Caco-2 (cell line): ENCODE data around the gene TWIST1. TPM values are rescaled to one million over a fixed set of nuclear protein-coding genes. Genes with fewer than 3 reads are reported as not detected.

Experiments used
- BruUV-seq: library from RNA; stranded (reverse); fragments of 400-500 nt; replicated peaks from 2 replicates; lab custom pipeline; 2021; lab: Mats Ljungman, UMichigan
- CTCF ChIA-PET: fragments of 300-600 bp; sonication (Branson Sonifier 250); formaldehyde crosslinking; loops from one replicate; lab custom pipeline; 2022; ENCODE audit warnings: antibody characterized with exemption; lab: Charles Lee
- POLR2A ChIA-PET: fragments of 300-600 bp; sonication (Branson Sonifier 250); formaldehyde crosslinking; loops from one replicate; lab custom pipeline; 2022; ENCODE audit warnings: antibody characterized with exemption; lab: Charles Lee
- DNase-seq, 2 experiments: peaks; one replicate each; pipeline versions ENCODE4 v3.0.0 to v3.0.0-alpha.2; 2020 to 2022
- H3K27me3 ChIP-seq: replicated peaks from 2 replicates; pipeline ENCODE4 v1.6.0; 2011; ENCODE audit warnings: low read length; ENCODE audit not compliant: control insufficient read depth, insufficient read depth
- H3K36me3 ChIP-seq: 2 replicates; pipeline ENCODE4 v1.5.1; 2011; ENCODE audit warnings: low read length; ENCODE audit not compliant: control insufficient read depth, insufficient read depth
- H3K4me1 ChIP-seq: fragments of 250-450 bp; sonication (Bioruptor Pico); 2 replicates; pipeline ENCODE4 v1.5.1; 2020; ENCODE audit warnings: mild to moderate bottlenecking
- H3K4me3 ChIP-seq: 2 replicates; pipeline ENCODE4 v1.5.1; 2011; ENCODE audit warnings: low read depth, mild to moderate bottlenecking, control low read depth, low read length
- H3K9me3 ChIP-seq: fragments of 250-450 bp; sonication (Bioruptor Pico); 2 replicates; pipeline ENCODE4 v1.5.1; 2020; ENCODE audit warnings: mild to moderate bottlenecking, moderate library complexity
- H3K27ac Mint-ChIP-seq: one replicate; pipeline ENCODE4 v1.8.0; 2022; ENCODE audit warnings: mixed read lengths; ENCODE audit not compliant: unreplicated experiment
- H3K27me3 Mint-ChIP-seq: one replicate; pipeline ENCODE4 v1.8.0; 2022; ENCODE audit warnings: mixed read lengths; ENCODE audit not compliant: insufficient read depth, unreplicated experiment
- H3K36me3 Mint-ChIP-seq: one replicate; pipeline ENCODE4 v1.8.0; 2022; ENCODE audit warnings: mild to moderate bottlenecking, mixed read lengths; ENCODE audit not compliant: insufficient read depth, unreplicated experiment
- H3K4me1 Mint-ChIP-seq: one replicate; pipeline ENCODE4 v1.8.0; 2022; ENCODE audit warnings: low read depth, mixed read lengths; ENCODE audit not compliant: unreplicated experiment
- H3K4me3 Mint-ChIP-seq: one replicate; pipeline ENCODE4 v1.8.0; 2022; ENCODE audit warnings: mild to moderate bottlenecking, moderate library complexity, mixed read lengths; ENCODE audit not compliant: unreplicated experiment
- H3K9me3 Mint-ChIP-seq: one replicate; pipeline ENCODE4 v1.8.0; 2022; ENCODE audit warnings: mixed read lengths; ENCODE audit not compliant: unreplicated experiment
- intact Hi-C: fragments of 100-400 bp; cut with micrococcal nuclease; formaldehyde crosslinking; loops from one replicate; pipeline ENCODE4 v1.10.0; 2022; ENCODE audit not compliant: unreplicated experiment
- total RNA-seq: library from RNA; stranded (reverse); gene quantifications from 2 replicates; pipeline ENCODE4 v1.2.3, GENCODE V29; 2022
- TF ChIP-seq, protein P1 (sequence below), 2 experiments: fragments of 200-600 bp in 1 of 2; IDR thresholded peaks; 1 replicate in 1 of 2; 2 replicates in 1 of 2; pipeline versions ENCODE4 v1.5.1 to v1.8.0; 2011 to 2022; ENCODE audit warnings: antibody characterized with exemption in 1 of 2, control low read depth in 1 of 2, inconsistent platforms in 1 of 2, low read depth in 1 of 2, low read length in 1 of 2, mild to moderate bottlenecking in 1 of 2, moderate library complexity in 1 of 2; ENCODE audit not compliant: insufficient read depth in 1 of 2, severe bottlenecking in 1 of 2, unreplicated experiment in 1 of 2

TWIST1 gene
- total RNA-seq, 1 experiment from 2014 or later, result not detected

DNA sequence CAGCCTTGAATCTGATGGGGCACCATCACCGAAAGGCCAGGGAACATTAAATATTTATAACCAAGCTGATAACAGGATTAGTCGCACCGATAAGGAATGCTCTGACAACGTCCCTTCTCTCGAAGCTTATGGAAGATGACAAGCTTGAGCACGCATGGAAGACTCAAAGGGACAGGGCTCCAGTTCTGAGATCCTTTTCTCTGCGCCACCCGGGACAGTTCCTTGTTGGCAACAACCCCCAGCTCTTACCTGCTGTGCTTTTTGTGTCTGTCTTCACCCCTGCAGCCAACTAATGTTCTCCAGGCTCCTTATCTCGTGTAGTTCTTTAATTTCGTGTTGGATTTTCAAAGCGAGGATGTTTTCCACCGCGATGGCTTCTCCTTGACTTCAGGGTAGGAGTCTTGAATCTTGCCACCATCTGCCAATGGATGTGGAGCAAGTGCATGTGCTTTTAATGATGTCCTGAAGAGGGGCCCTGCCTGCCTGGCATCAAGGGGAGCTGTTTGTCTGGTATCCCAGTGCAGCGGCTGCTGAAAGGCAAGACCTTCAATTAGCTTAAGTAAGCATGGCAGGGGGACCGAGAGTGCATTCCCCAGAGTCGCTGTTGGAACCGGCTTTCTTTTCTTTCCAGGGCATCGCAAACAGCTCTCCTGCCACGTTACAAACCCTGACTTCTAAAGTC, 28.1 kb upstream of the TWIST1 start:
- H3K27me3 Mint-ChIP-seq, result peaks cover 5% of the 10 kb centered on the region

DNA sequence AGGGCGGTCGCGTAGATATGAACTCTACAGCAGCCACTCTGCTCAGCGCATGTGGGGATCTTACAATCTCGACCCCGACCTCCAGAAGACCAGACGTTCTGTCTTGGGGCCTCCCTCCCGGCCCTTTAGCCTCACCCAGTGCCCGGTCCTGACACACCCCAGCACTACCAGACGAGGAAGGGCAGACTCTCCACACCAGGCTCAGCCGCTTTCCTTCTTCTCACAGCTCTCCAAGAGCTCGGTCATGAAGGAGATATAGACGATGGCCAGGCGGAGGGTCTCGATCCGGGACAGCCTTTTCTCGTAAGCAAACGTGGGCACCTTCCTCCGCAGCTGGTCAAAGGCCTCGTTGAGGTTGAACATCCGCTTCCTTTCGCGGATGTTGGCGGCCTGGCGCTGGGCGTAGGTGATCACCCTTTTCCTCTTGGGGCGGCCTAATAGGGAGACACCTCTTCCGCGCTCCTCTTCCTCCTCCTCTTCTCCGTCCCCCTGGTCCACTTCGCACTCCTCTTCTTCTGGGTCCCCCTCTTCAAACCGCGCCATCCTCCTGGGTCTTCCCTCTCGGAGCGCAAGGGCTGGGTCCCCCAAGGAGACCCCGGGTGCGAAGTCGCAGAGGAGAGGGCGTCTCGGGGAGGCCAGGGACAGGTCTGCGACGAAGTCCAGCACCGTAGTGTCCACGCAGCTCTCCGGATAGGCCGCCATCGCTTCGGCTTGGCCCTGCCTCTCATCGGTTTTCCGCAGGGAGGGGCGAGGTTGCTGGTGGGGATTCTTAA, 27.4 kb upstream of the TWIST1 start, which contains the start of gene FERD3L:
Gene FERD3L (minus strand): TSS at position 761 of the 773 bp plus-strand sequence. CDS start 59 bp downstream, at position 702.
- TF ChIP-seq, protein P1, sequence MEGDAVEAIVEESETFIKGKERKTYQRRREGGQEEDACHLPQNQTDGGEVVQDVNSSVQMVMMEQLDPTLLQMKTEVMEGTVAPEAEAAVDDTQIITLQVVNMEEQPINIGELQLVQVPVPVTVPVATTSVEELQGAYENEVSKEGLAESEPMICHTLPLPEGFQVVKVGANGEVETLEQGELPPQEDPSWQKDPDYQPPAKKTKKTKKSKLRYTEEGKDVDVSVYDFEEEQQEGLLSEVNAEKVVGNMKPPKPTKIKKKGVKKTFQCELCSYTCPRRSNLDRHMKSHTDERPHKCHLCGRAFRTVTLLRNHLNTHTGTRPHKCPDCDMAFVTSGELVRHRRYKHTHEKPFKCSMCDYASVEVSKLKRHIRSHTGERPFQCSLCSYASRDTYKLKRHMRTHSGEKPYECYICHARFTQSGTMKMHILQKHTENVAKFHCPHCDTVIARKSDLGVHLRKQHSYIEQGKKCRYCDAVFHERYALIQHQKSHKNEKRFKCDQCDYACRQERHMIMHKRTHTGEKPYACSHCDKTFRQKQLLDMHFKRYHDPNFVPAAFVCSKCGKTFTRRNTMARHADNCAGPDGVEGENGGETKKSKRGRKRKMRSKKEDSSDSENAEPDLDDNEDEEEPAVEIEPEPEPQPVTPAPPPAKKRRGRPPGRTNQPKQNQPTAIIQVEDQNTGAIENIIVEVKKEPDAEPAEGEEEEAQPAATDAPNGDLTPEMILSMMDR (IDR thresholded peaks at IDR 0.05; ENCODE audit: insufficient read depth in 1 of 2, low read depth in 1 of 2, low read length in 1 of 2, severe bottlenecking in 1 of 2, unreplicated experiment in 1 of 2), result no peak
- intact Hi-C loops, result no loop called here
- ChIA-PET CTCF (no interaction called here), POLR2A (no interaction called here)
- Histone ChIP-seq H3K36me3 (no peaks in the 10 kb centered on the region), H3K4me3 (no peak within 1 kb of the TSS), H3K9me3 (no peaks in the 10 kb centered on the region), H3K4me1 (no peaks in the 10 kb centered on the region), H3K27me3 (no peaks in the 10 kb centered on the region)
- no peaks in the 10 kb centered on the region for H3K9me3 Mint-ChIP-seq
- peaks cover 5% of the 10 kb centered on the region for H3K27me3 Mint-ChIP-seq
- BruUV-seq, result no TSS peak
- no peak for DNase-seq
- no peak within 1 kb of the TSS for H3K4me3 Mint-ChIP-seq
- no peaks in the 10 kb centered on the region for H3K4me1 Mint-ChIP-seq
- H3K27ac Mint-ChIP-seq, result no peak within 1 kb of the TSS
- no peaks in the 10 kb centered on the region for H3K36me3 Mint-ChIP-seq

More for the DNA sequence above, 28.1 kb upstream of the TWIST1 start:
- TF ChIP-seq, protein P1 (IDR thresholded peaks at IDR 0.05; ENCODE audit: insufficient read depth in 1 of 2, low read depth in 1 of 2, low read length in 1 of 2, severe bottlenecking in 1 of 2, unreplicated experiment in 1 of 2), result no peak
- intact Hi-C loops, result no loop called here
- H3K4me3 ChIP-seq, result no peak overlapping the region
- H3K4me1 Mint-ChIP-seq, result no peaks in the 10 kb centered on the region
- H3K9me3 ChIP-seq, result no peaks in the 10 kb centered on the region
- no peaks in the 10 kb centered on the region for H3K4me1 ChIP-seq
- H3K27ac Mint-ChIP-seq, result no peak overlapping the region
- H3K27me3 ChIP-seq, result no peaks in the 10 kb centered on the region
- H3K36me3 Mint-ChIP-seq, result no peaks in the 10 kb centered on the region
- BruUV-seq, result no TSS peak
- H3K36me3 ChIP-seq, result no peaks in the 10 kb centered on the region
- no peaks in the 10 kb centered on the region for H3K9me3 Mint-ChIP-seq
- no peak for DNase-seq
- ChIA-PET CTCF (no interaction called here), POLR2A (no interaction called here)
- H3K4me3 Mint-ChIP-seq, result no peak overlapping the region

GRCh38 chr7:19143881-19144574, 26.6 kb upstream of the TWIST1 start:
- H3K36me3 ChIP-seq, result no peaks in the 10 kb centered on the region
- no peaks in the 10 kb centered on the region for H3K27me3 ChIP-seq
- no peak overlapping the region for H3K27ac Mint-ChIP-seq
- CTCF ChIA-PET, result no interaction called here
- H3K27me3 Mint-ChIP-seq, result peaks cover 5% of the 10 kb centered on the region
- no peaks in the 10 kb centered on the region for H3K9me3 Mint-ChIP-seq
- H3K36me3 Mint-ChIP-seq, result no peaks in the 10 kb centered on the region
- no peak for DNase-seq
- BruUV-seq, result no TSS peak
- H3K9me3 ChIP-seq, result no peaks in the 10 kb centered on the region
- no peak overlapping the region for H3K4me3 Mint-ChIP-seq
- POLR2A ChIA-PET, result no interaction called here
- no peak overlapping the region for H3K4me3 ChIP-seq
- intact Hi-C loops, result no loop called here
- no peaks in the 10 kb centered on the region for H3K4me1 ChIP-seq
- no peaks in the 10 kb centered on the region for H3K4me1 Mint-ChIP-seq
- TF ChIP-seq, protein P1 (IDR thresholded peaks at IDR 0.05; ENCODE audit: insufficient read depth in 1 of 2, low read depth in 1 of 2, low read length in 1 of 2, severe bottlenecking in 1 of 2, unreplicated experiment in 1 of 2), result no peak
